Urothelium cell line (cell line): ENCODE data around the gene CDH1.

ENCODE experiments used
- DNase-seq: peaks from one replicate; pipeline ENCODE4 v3.0.0; 2011; ENCODE audit warnings: low spot score, mixed read lengths
- FAIRE-seq: peaks from 2 replicates; lab custom pipeline; 2011; peaks lifted over from hg19 to GRCh38; lab: Jason Lieb, UNC

CDH1 gene

DNA sequence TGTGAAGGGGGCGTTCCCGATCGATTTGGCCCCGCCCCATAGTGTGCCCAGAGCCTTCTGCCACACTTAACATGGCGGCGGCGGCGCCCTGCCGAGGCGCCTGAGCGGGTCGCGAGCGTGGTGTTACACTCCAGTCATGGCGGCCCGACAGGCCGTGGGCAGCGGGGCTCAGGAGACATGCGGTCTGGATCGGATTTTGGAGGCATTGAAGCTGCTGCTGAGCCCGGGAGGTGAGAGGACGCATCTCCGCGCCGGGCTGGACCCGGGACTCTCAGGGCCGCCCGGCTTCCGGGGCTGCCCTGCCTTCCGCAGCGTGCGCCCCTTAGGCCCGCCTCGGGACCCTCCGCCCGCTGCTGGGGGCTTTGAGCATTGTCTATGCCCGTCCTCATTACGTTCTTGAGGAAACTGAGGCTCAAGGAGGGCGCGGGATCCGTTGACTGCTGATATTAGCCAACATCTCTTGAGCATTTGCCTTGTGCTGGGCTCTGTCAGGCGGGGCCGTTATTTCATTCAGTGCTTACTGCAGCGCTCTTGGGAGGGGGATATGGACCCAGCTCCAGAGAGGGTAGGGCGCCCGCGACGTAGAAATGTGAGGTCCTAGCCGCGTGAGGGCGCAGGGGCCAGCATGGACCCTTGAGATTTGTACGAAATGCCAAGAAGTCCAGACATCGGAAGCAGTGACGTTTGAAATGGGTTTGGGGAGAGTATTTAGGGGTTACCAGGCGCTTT is 106.6 kb downstream of the CDH1 start, which contains the start of gene TANGO6:
TSS of gene TANGO6 (plus strand) at position 50 of the 729 bp plus-strand sequence. CDS start at position 137, 87 bp downstream.
- FAIRE-seq (no peak), DNase-seq (peak; percentile 91)

DNA sequence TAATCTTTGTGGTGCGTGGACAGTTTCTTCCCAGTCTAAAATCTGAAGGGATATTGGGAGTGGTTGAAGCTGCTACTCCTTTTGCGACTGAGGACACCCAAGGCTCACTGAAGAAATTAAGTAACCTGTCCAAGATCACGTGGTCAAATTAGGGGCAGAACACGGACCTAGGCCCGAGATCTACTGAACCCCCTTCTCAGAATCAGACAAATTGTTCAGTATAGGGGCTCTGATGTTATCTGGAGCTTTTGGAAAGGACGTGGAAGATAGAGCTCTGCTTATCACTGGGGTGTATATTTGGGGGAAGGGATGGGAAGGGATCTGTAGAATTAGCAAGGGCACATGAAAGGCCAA is 107.1 kb downstream of the CDH1 start:
- FAIRE-seq (no peak), DNase-seq (no peak)

DNA sequence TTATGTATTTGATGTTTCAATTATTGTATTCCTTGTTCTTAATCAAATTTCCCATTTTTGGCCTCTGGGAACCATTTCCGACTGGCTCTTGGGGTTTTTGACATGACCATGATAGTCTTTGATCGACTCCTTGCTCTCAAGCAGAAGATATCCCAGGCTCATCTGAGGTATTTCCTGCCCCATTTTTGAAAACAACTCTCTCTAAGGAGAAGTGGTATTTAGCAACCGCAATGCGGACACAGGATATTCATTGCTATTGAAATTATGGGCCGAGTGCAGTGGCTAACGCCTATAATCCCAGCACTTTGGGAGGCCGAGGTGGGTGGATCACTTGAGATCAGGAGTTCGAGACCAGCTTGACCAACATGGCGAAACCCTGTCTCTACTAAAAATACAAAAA is 111.7 kb downstream of the CDH1 start:
- FAIRE-seq (no peak), DNase-seq (no peak)

DNA sequence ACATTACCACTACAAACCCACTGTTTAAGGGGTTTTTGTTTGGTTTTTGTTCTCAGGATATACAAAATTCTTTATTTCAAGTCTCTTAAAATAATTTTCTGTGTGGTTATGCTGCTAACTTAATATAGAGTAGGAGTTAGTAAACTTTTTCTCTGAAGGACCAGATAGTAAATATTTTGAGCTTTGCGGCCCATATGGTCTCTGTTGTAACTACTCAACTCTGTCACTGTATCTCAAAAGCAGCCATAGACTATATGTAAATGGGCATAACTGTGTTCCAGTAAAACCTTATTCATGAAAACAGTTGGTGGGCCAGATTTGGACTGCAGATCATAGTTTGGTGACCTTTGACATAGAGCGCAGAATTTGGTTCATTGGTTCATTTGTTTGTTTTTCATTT is 113.4 kb downstream of the CDH1 start:
- DNase-seq (no peak), FAIRE-seq (no peak)

DNA sequence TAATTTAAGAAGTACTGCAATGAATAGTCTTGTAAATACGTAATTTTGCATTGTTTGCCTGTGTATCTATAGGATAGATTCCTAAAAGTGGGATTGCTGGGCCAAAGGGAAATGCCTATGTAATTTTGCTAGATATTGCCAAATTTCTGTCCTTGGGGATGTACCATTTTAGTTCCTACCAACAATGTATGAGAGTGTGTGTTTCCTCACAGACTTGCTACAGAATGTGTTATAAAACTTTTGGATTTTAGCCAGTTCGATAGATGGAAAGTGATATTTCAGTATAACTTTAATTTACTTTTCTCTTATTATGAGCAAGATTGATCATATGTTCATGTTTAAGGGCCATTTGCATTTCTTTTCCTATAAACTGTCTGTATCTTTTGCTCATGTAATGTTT is 114.5 kb downstream of the CDH1 start:
- DNase-seq (no peak), FAIRE-seq (no peak)

DNA sequence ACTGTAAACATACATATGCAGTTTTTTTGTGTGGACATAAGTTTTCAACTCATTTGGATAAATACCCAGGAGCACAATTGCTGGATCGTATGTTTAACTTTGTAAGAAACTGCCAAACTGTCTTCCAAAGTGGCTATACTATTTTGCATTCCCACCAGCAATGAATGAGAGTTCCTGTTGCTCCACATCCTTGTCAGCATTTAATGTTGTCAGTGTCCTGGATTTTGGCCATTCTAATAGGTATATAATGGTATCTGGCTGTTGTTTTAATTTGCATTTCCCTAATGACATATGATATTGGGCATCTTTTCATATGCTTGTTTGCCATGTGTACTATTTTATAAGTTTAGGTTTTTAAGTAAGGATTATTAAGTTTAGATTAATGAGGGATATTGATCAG is 120.4 kb downstream of the CDH1 start:
- FAIRE-seq, result no peak
- DNase-seq, result no peak

DNA sequence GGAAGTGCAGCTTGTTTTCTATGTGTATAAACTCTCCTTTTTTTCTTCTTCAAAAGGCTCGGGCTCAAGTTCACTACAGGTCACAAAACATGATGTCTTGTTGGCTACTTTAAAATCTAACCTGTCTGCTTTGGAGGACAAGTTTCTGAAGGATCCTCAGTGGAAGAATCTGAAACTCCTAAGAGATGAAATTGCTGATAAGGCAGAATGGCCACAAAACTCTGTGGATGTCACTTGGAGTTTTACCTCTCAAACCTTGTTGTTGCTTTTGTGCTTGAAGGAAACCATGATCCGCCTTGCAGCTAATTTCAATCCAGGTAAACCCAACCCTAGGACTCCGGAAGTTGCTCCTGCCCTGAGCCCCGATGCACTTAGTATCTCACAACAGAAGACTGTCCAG is 122.7 kb downstream of the CDH1 start:
- DNase-seq (no peak), FAIRE-seq (no peak)

DNA sequence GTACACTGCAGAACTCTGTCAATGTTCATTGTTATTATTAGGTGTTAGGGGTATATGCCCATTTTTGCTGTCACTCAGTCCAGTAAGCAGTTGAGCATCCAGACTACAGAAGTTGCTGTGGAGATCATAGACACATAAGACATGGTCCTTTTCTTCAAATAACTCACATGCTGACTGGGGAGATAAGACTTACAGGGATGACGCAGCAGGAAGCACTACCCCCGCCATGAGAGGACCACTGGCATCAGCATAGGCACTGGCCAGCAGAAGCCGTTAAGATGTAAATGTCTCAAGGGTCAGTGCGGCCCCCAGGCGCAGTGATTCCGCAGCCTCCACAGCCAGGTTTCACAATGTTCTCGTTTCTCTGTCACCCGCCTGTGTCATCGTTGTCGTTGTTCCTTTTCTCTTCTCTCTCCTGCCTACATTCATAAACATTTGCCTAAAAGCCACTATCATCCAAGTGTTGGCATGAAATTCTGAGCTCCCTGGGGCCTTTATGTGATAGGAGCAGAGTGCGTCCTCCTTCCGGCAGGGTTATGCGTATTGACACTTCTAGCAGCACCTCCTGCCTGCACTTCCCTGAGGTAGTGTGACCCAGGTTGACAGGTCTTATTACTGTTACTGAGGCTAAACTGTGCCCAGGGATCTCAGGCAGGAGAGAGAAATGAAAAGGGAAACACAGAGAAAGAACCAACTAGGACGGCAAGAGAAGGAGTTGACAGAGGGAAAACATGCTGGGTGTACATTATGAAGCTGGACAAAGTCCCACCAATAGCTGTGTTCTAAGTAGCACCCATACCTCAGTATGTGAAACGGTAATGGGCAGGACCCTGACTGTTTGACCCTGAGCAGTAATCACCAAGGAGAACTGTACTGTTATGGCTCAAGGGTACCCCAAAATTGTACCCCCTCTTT is 124.1 kb downstream of the CDH1 start:
- no peak for FAIRE-seq

DNA sequence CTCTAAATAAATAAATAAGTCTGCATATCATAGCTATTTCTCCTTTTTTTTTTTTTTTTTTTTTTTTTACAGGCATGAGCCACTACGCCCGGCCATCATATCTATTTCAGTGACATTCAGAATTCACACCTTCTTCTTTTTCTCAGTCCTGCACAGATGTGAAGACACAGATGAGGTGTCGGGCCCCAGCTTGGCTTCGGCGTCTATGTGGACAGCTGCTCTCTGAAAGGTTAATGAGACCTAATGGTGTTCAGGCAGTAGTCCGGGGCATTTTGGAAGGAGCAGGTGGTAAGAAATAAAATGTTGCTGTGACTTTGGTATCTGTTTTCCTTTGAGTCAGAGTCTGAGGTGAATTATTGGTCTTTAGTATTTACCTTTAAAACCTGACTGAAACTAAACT is 129.8 kb downstream of the CDH1 start:
- DNase-seq (no peak), FAIRE-seq (no peak)

More for the DNA sequence above, 124.1 kb downstream of the CDH1 start:
- DNase-seq, result no peak

DNA sequence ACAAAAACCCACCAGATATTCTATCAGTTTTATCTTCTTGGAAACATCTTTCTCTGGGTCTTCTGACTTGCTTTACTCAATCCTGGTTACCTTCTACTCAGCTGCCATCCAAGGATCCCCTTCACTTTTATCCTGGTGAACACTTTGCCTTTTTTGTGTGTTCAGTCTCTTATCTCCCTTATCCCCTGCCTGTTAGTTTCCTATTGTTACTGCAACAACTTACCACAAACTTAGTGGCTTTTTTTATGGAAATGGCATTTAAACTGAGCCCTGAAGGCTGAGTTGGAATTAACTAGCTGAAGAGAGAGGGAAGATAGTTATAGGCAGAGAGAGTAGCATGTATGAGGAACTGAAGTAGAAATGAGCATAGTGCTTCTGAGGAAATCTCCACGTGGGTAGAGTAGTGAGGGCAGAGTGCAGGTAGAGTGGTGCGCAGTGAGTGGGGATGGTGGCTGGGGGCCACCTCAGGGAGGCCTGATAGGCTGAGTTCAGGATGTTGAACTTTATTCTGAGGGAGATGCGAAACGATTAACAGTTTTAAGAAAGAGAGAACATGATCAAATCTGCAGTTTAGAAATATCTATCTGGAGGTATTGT is 132.5 kb downstream of the CDH1 start:
- no peak for FAIRE-seq
- no peak for DNase-seq

DNA sequence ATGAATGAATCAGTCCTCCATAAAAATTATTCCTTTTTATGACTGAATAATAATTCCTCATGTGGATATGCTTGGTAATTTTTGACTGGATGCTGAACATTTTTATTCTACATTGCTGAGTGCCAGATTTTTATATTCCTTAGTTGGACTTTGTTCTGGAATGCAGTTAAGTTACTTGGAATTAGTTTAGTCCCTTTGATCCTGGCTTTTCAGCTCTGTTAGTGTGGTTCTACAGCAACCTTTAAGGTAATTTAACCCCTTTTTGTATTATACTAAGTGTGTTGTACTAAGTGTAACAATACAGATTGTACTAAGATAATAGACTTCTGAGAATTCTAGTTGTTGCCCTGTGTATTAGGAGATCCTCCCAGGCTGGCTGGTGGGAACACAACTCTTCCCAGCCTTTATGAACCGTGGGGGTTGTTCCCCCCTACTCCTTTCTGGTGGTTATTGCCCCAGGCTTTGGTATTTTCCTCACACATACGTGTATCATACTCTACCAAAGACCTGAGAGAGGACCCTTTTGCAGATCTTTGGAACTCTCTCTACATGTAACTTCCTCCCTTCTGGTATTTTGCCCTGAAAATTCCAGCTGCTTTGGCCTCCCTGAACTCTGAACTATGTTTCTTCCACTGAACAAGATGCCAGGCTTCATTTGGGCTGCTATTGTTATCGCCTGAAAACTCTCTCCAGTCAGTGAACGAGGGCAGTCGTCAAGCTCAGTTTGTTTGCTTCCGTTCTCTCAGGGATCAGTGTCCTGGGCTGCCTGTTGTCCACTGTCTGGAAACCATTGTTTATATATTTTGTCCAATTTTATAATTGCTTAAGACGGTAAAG is 136.8 kb downstream of the CDH1 start:
- FAIRE-seq, result no peak
- no peak for DNase-seq

DNA sequence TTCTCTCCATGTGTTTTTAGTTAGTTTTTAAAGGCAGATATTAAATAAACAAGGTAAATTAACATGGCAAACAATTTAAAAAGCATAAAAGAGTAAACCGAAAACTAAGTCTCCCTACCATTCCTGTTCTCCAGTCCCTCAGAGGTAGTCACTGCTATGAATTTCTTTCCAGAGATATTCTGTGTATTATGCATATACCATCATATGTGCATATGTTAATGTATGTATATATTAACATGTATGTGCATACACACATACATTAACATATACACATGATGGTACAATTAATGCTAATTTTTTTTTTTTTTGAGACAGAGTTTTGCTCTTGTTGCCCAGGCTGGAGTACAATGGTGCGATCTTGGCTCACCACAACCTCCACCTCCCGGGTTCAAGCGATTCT is 138.8 kb downstream of the CDH1 start:
- DNase-seq (no peak), FAIRE-seq (no peak)

DNA sequence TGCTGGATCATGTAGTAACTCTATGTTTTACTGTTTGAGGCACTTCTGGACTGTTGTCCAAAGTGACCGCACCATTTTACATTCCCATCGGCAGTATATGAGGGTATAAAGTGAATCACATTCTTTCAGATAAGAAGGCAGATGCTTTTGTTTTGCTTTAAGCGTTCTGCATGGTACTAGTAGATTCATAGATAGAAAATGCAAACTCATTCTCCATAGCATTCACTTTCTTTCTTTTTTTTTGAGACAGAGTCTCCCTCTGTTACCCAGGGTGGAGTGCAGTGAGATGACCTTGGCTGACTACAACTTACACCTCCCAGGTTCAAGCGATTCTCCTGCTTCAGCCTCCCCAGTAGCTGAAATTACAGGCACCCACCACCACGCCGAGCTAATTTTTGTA is 146.6 kb downstream of the CDH1 start:
- FAIRE-seq, result no peak
- DNase-seq, result no peak

DNA sequence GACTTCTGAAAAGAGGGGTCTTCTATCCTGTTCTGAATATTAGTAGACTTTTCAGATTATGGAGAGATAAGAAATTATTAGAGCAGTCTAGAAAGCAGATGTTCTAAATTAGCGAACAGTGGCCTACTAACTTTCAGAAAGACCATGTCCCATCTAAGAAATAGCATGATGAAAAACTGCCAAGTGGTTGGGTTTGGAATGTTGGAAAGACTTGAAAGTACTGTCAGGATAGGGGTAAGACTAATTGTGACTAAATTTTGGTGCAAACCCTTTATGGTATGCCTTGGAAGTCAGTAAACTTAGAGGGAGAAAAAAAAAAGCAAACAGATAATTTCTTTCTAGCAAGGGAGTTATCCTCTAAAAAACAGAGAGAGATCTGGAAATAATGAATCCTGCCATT is 147.3 kb downstream of the CDH1 start:
- FAIRE-seq, result no peak
- DNase-seq, result no peak
